HepG2 (cell line): Measurements from ENCODE around the gene MPZL3.

Source experiments
- ARID5B ChIP-seq: IDR thresholded peaks from 2 replicates; pipeline ENCODE4 v1.4.0; 2020; ENCODE audit warnings: mild to moderate bottlenecking, missing genetic modification reagents
- CHD2 ChIP-seq: IDR thresholded peaks from 2 replicates; pipeline ENCODE4 v1.6.1; 2011; ENCODE audit warnings: low read depth, low read length, improper control_type of control experiment
- EZH2 ChIP-seq: conservative IDR thresholded peaks from 2 replicates; pipeline ENCODE4 v1.6.1; 2012; ENCODE audit warnings: mild to moderate bottlenecking, low read depth, low read length, moderate library complexity
- STAT5B ChIP-seq: sonication (generic); formaldehyde crosslinking; IDR thresholded peaks from 2 replicates; pipeline ENCODE4 v1.4.0; 2020; ENCODE audit warnings: missing genetic modification reagents
- ZNF274 ChIP-seq: sonication (generic); formaldehyde crosslinking; IDR thresholded peaks from 2 replicates; pipeline ENCODE4 v1.5.1; 2020; ENCODE audit warnings: mild to moderate bottlenecking, missing genetic modification reagents
- ZNF407 ChIP-seq: sonication (generic); formaldehyde crosslinking; IDR thresholded peaks from one replicate; pipeline ENCODE4 v1.5.1; 2020; ENCODE audit warnings: mild to moderate bottlenecking, missing genetic modification reagents; ENCODE audit errors: not compliant biosample characterization

- TF ChIP-seq ZNF407 (CRISPR knock-in tag) (no peak), STAT5B (CRISPR knock-in tag) (no peak), CHD2 (no peak), EZH2 (no peak), ZNF274 (no peak), ARID5B (no peak)
Observed at GRCh38 chr11:118295199-118295598, 43.0 kb upstream of the MPZL3 start.
